Activated T-helper 1 cell treated with anti-CD3 and anti-CD28 coated beads, Interleukin-12 subunit alpha, Interleukin-12 subunit beta, Interleukin-2, Interleukin-4 antibody, amounts not matched to agents 30 ng/mL and 10 ng/mL and 1 ng/mL, durations not matched to agents 14 hours and 24 hours and 36 hours (primary cell): ENCODE data around the gene GALNT6. TPM values are rescaled to one million over a fixed set of nuclear protein-coding genes. Genes with fewer than 3 reads are reported as not detected.

ENCODE experiments used
- DNase-seq: peaks from one replicate; pipeline ENCODE4 v3.0.0; 2021; ENCODE audit warnings: low spot score
- H3K27ac Mint-ChIP-seq: one replicate; pipeline ENCODE4 v1.8.0; 2021; ENCODE audit warnings: mild to moderate bottlenecking, mixed read lengths
- H3K27me3 Mint-ChIP-seq: one replicate; pipeline ENCODE4 v1.8.0; 2022; ENCODE audit warnings: mild to moderate bottlenecking, moderate library complexity, mixed read lengths; ENCODE audit not compliant: insufficient read depth
- H3K36me3 Mint-ChIP-seq: one replicate; pipeline ENCODE4 v1.8.0; 2021; ENCODE audit warnings: low read depth, mixed read lengths
- H3K4me1 Mint-ChIP-seq: one replicate; pipeline ENCODE4 v1.8.0; 2021; ENCODE audit warnings: low read depth, mixed read lengths
- H3K4me3 Mint-ChIP-seq: one replicate; pipeline ENCODE4 v1.8.0; 2021; ENCODE audit warnings: mild to moderate bottlenecking, moderate library complexity, mixed read lengths
- H3K9me3 Mint-ChIP-seq: one replicate; pipeline ENCODE4 v1.8.0; 2021; ENCODE audit warnings: mixed read lengths
- intact Hi-C: fragments of 100-400 bp; cut with micrococcal nuclease; formaldehyde crosslinking; loops from one replicate; pipeline ENCODE4 v1.15.1; 2024
- total RNA-seq: library from RNA; stranded (reverse); gene quantifications from 2 replicates; pipeline ENCODE4 v1.2.3, GENCODE V29; 2022

Gene GALNT6
- total RNA-seq, 1 donor from 2014 or later = 12.4 TPM

- no peak overlapping the region for H3K4me3 Mint-ChIP-seq
- intact Hi-C loops = no loop called here
- no peaks in the 10 kb centered on the region for H3K9me3 Mint-ChIP-seq
- peaks cover 64% of the 10 kb centered on the region for H3K4me1 Mint-ChIP-seq
- H3K27me3 Mint-ChIP-seq = peaks cover 9% of the 10 kb centered on the region
- H3K27ac Mint-ChIP-seq = peak overlapping the region; percentile 76
- peaks cover 6% of the 10 kb centered on the region for H3K36me3 Mint-ChIP-seq
- DNase-seq = no peak
These were observed 19.8 kb downstream of the GALNT6 start for GRCh38 chr12:51371295-51371953.

DNA sequence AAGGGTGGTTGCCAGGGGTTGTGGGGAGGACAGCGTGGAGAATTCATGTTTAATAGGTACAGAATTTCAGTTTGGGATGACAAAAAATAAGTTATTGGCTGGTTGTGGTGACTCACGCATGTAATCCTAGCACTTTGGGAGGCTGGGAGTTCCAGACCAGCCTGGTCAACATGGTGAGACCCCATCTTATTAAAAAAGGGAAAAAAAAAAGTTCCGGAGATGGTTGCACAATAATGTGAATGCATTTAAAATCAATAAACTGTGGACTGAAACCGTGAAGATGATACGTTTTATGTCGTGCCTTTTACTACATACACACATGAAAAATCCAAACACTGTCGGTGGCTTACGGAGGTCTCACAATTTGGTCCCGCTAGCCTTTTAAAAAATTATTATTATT is 20.5 kb downstream of the GALNT6 start:
- H3K36me3 Mint-ChIP-seq = peaks cover 6% of the 10 kb centered on the region
- no peak overlapping the region for H3K27ac Mint-ChIP-seq
- peaks cover 71% of the 10 kb centered on the region for H3K4me1 Mint-ChIP-seq

GRCh38 chr12:51369581-51369980 is 21.6 kb downstream of the GALNT6 start:
- Mint-ChIP-seq H3K9me3 (no peaks in the 10 kb centered on the region), H3K4me1 (peaks cover 71% of the 10 kb centered on the region), H3K36me3 (peaks cover 6% of the 10 kb centered on the region), H3K4me3 (peak overlapping the region; percentile 56), H3K27me3 (peaks cover 7% of the 10 kb centered on the region), H3K27ac (peak overlapping the region; percentile 70)
- no peak for DNase-seq
- intact Hi-C loops = loop anchor here (1.0 to 5.0 kb wide), 9 partner anchors 22 to 602 kb away; partner anchors contain the start of genes ACVR1B, BIN2, DAZAP2 and GALNT6

More for the DNA sequence above, 20.5 kb downstream of the GALNT6 start:
- Mint-ChIP-seq H3K27me3 (peaks cover 9% of the 10 kb centered on the region), H3K4me3 (no peak overlapping the region), H3K9me3 (no peaks in the 10 kb centered on the region)
- no peak for DNase-seq
- intact Hi-C loops = no loop called here

DNA sequence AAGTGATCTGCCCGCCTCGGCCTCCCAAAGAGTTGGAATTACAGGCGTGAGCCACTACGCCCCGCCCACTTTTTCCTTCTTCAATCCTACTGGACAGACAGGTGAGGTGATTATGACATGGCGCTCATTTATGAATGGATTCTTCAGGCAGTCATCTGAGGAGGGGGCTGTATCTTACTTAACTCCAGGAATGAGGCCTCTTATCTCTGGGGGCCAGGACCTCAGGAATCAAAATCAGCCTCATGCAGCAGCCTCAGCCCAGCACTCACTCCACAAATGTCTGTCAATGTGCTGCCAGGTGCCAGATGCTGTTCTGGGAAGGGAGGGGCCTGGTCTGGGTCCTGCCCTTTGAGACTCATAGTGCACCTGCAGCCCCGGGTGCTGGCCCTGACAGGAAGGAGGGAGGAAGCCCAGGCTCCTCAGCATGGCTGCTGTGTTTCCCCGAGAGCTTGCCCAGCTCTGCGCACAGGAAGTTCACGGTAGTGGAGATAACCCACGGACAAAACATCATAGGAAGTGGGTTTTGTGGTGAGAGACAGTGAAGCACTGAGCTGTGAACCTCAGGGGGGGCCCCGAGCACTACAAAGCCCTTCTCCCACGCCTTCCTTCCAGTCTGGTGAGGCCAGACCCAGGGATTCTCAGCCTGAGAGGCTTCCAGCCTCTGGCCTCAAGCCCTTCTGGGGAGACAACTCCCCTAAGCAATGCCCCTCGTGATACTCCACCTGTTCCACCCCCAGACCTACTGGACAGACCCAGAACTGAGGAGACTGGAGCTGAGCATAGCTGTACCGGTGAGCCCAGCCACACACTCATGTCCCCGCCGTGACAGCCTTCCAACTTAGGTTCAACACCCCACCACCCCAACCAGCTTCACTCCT is 22.3 kb downstream of the GALNT6 start:
- peaks cover 67% of the 10 kb centered on the region for H3K4me1 Mint-ChIP-seq
- H3K36me3 Mint-ChIP-seq = peaks cover 5% of the 10 kb centered on the region
- peaks cover 7% of the 10 kb centered on the region for H3K27me3 Mint-ChIP-seq
- no peaks in the 10 kb centered on the region for H3K9me3 Mint-ChIP-seq
- peak overlapping the region; percentile 56 for H3K4me3 Mint-ChIP-seq
- intact Hi-C loops = loop anchor here (1.0 to 5.0 kb wide), 10 partner anchors 22 to 602 kb away; partner anchors contain the start of genes ACVR1B, BIN2, DAZAP2 and GALNT6
- peak overlapping the region; percentile 70 for H3K27ac Mint-ChIP-seq
- peak; percentile 89 for DNase-seq

GRCh38 chr12:51365276-51365675 is 25.9 kb downstream of the GALNT6 start:
- intact Hi-C loops = loop anchor here (5.0 kb wide), 2 partner anchors 117 to 587 kb away; partner anchors contain the start of gene ACVR1B
- peaks cover 4% of the 10 kb centered on the region for H3K36me3 Mint-ChIP-seq

DNA sequence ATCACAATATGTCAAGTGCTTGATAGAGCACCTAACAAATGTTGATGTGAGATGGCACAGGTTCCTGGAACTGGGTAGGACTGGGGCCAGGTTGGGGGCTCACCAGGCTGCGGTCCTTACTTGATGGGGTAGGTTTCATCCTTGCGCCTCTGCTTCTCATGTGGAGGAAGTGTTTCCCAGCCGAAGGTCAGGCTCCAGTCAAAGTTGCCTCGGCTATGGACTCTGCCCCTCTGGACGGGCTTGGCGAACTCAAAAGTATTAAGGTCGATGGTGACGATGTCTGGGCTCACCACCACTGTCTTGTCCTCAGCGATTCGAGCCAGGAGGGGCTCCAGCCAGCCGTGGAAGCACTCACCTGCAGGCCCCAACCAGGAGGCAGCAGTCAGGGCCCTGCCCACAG is 27.2 kb downstream of the GALNT6 start:
- no peaks in the 10 kb centered on the region for H3K9me3 Mint-ChIP-seq
- DNase-seq = no peak
- no peak overlapping the region for H3K4me3 Mint-ChIP-seq
- H3K36me3 Mint-ChIP-seq = peaks cover 4% of the 10 kb centered on the region
- H3K27ac Mint-ChIP-seq = no peak overlapping the region
- peaks cover 11% of the 10 kb centered on the region for H3K27me3 Mint-ChIP-seq
- peaks cover 32% of the 10 kb centered on the region for H3K4me1 Mint-ChIP-seq
- intact Hi-C loops = loop anchor here (5.0 kb wide), 1 partner anchor 837 kb away; no protein-coding TSS in a partner anchor

More at GRCh38 chr12:51365276-51365675, 25.9 kb downstream of the GALNT6 start:
- Mint-ChIP-seq H3K27me3 (peaks cover 11% of the 10 kb centered on the region), H3K9me3 (no peaks in the 10 kb centered on the region), H3K4me1 (peaks cover 43% of the 10 kb centered on the region), H3K27ac (no peak overlapping the region), H3K4me3 (no peak overlapping the region)
- no peak for DNase-seq

DNA sequence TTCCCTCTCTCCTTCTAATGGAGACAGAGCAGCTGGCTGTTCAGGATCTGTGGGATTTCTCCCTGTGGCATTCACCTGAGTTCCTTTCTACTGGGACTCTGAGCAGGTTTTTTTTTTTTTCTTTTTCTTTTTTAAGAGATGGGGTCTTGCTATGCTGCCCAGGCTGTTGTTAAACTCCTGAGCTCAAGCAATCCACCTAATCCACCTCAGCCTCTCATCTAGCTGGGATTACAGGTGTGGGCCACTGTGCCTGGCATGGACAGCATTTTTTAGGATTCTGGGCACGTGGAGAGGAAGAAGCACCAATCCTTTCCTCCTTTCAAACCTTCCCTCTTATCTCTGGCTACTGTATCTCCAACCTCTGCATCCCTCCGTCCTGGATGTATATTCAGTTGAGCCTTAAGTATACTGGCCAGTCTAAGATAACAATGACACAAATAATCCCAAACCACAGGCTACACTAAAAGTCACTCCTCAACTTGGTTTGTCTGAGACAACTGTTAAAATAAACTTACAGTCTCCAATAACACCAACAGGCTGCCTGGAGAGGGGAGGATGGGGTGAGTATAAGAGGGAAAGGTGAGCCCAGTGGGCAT is 28.4 kb downstream of the GALNT6 start:
- H3K4me3 Mint-ChIP-seq = no peak overlapping the region

DNA sequence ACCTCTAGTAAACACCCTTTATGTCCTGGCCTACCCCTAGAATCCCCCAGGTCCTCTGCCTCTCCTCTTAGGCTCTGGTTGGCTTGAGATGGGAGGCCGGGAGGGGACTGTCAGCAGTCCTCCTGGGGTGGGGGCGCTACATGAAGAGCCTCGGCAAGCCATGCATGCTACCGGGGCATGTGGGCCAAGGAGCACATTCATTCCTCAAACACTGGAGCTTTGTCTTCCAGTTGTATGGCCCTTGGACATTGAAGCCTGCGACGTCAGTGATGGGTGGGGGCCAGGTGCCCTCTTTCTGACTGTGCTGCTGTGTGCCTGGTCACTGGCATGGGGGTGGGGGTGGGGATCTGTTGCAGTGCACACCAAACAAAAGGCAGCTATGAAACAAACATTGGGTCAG is 28.9 kb downstream of the GALNT6 start:
- H3K9me3 Mint-ChIP-seq = no peaks in the 10 kb centered on the region

More for the DNA sequence above, 28.4 kb downstream of the GALNT6 start:
- Mint-ChIP-seq H3K36me3 (peaks cover 5% of the 10 kb centered on the region), H3K27ac (no peak overlapping the region), H3K9me3 (no peaks in the 10 kb centered on the region), H3K27me3 (peaks cover 9% of the 10 kb centered on the region), H3K4me1 (peaks cover 29% of the 10 kb centered on the region)
- intact Hi-C loops = loop anchor here (5.0 kb wide), 1 partner anchor 836 kb away; no protein-coding TSS in a partner anchor
- DNase-seq = no peak

GRCh38 chr12:51361161-51362016 is 29.8 kb downstream of the GALNT6 start:
- no peak for DNase-seq
- Mint-ChIP-seq H3K9me3 (no peaks in the 10 kb centered on the region), H3K4me3 (no peak overlapping the region), H3K27ac (no peak overlapping the region), H3K4me1 (peaks cover 34% of the 10 kb centered on the region), H3K36me3 (peaks cover 5% of the 10 kb centered on the region), H3K27me3 (peaks cover 5% of the 10 kb centered on the region)
- intact Hi-C loops = loop anchor here (5.0 kb wide), 1 partner anchor 834 kb away; no protein-coding TSS in a partner anchor

More for the DNA sequence above, 28.9 kb downstream of the GALNT6 start:
- Mint-ChIP-seq H3K27ac (no peak overlapping the region), H3K36me3 (peaks cover 2% of the 10 kb centered on the region), H3K4me1 (peaks cover 29% of the 10 kb centered on the region), H3K4me3 (no peak overlapping the region), H3K27me3 (peaks cover 5% of the 10 kb centered on the region)
- intact Hi-C loops = loop anchor here (5.0 kb wide), 1 partner anchor 835 kb away; no protein-coding TSS in a partner anchor
- DNase-seq = no peak

DNA sequence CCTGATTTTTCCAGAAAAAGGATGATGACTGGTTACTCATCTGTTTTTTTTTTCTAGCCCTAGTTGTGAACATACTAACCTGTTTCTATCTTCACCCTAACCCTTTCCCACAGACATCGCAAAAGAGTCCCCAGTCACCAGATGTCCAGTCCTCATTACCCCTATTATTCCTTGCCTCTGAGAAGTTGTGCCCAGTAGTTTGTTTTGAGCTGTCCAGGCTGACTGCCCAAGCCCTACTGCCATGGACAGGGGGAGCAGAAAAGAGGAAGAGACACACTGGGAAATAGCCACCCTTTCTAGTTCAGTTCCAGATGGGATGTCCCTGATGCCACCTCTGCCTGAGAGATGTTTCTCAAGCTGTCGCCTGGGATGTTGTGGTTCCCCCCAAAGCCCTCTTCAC is 30.9 kb downstream of the GALNT6 start:
- Mint-ChIP-seq H3K36me3 (peaks cover 5% of the 10 kb centered on the region), H3K4me1 (peaks cover 24% of the 10 kb centered on the region), H3K9me3 (no peaks in the 10 kb centered on the region), H3K27ac (no peak overlapping the region), H3K4me3 (no peak overlapping the region), H3K27me3 (peaks cover 5% of the 10 kb centered on the region)
- no peak for DNase-seq
- intact Hi-C loops = loop anchor here (5.0 kb wide), 1 partner anchor 833 kb away; no protein-coding TSS in a partner anchor

GRCh38 chr12:51359851-51360250 is 31.4 kb downstream of the GALNT6 start:
- peaks cover 5% of the 10 kb centered on the region for H3K36me3 Mint-ChIP-seq
- no peak for DNase-seq
- H3K27me3 Mint-ChIP-seq = peaks cover 5% of the 10 kb centered on the region
- intact Hi-C loops = loop anchor here (5.0 kb wide), 1 partner anchor 833 kb away; no protein-coding TSS in a partner anchor
- H3K4me3 Mint-ChIP-seq = no peak overlapping the region
- no peaks in the 10 kb centered on the region for H3K9me3 Mint-ChIP-seq
- H3K4me1 Mint-ChIP-seq = peaks cover 22% of the 10 kb centered on the region
- H3K27ac Mint-ChIP-seq = no peak overlapping the region

DNA sequence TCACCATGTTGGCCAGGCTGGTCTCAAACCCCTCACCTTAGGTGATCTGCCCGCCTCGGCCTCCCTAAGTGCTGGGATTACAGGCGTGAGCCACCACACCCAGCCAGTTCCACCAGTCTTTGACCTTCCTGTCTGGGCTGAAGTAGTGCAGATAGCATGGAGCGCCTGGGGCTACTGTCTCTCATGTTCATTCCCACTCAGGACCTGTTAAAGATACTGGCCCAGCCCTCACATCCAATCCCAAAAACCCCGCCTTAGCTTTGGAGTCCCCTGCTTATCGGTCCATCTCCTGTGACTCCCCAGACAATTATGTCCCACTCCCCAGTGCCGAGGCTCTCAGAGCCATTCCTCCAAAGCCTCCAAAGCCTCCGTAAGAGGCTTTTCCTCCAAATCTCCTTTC is 32.7 kb downstream of the GALNT6 start:
- no peak overlapping the region for H3K27ac Mint-ChIP-seq
- H3K4me1 Mint-ChIP-seq = peaks cover 19% of the 10 kb centered on the region
- DNase-seq = no peak
- H3K4me3 Mint-ChIP-seq = no peak overlapping the region
- H3K36me3 Mint-ChIP-seq = peaks cover 5% of the 10 kb centered on the region
- intact Hi-C loops = no loop called here
- H3K27me3 Mint-ChIP-seq = peaks cover 5% of the 10 kb centered on the region
- H3K9me3 Mint-ChIP-seq = no peaks in the 10 kb centered on the region
